MM.1S (cell line): ENCODE measurements around the gene KLHL15.

Experiments used
- DNase-seq: peaks from one replicate; pipeline ENCODE4 v3.0.0-alpha.2; 2015
- H2AFZ ChIP-seq: fragments of 300-600 bp; sonication (generic); 2 replicates; pipeline ENCODE4 v1.6.0; 2016; ENCODE audit warnings: antibody characterized with exemption, low read length
- H3F3A ChIP-seq: fragments of 300-600 bp; sonication (generic); 2 replicates; pipeline ENCODE4 v1.6.1; 2016; ENCODE audit warnings: mild to moderate bottlenecking, antibody characterized with exemption, low read length, moderate library complexity, mixed read lengths; ENCODE audit not compliant: insufficient read depth
- H3K27ac ChIP-seq: fragments of 300-600 bp; sonication (generic); 2 replicates; pipeline ENCODE4 v1.5.1; 2016; ENCODE audit warnings: mild to moderate bottlenecking, low read length
- H3K27me3 ChIP-seq: fragments of 300-600 bp; sonication (generic); replicated peaks from 2 replicates; pipeline ENCODE4 v1.6.0; 2016; ENCODE audit warnings: low read length; ENCODE audit not compliant: insufficient read depth
- H3K36me3 ChIP-seq: fragments of 300-600 bp; sonication (generic); replicated peaks from 2 replicates; pipeline ENCODE4 v1.6.1; 2016; ENCODE audit warnings: mild to moderate bottlenecking, low read length, mixed read lengths; ENCODE audit not compliant: insufficient read depth
- H3K4me1 ChIP-seq: fragments of 300-600 bp; sonication (generic); 2 replicates; pipeline ENCODE4 v1.6.1; 2016; ENCODE audit warnings: low read length, mixed read lengths
- H3K4me2 ChIP-seq: fragments of 300-600 bp; sonication (generic); 2 replicates; pipeline ENCODE4 v1.6.0; 2016; ENCODE audit warnings: low read depth, low read length
- H3K4me3 ChIP-seq: fragments of 300-600 bp; sonication (generic); 2 replicates; pipeline ENCODE4 v1.5.1; 2016; ENCODE audit warnings: low read length, mixed read lengths
- H3K79me2 ChIP-seq: fragments of 300-600 bp; sonication (generic); 2 replicates; pipeline ENCODE4 v1.6.1; 2016; ENCODE audit warnings: mixed run types, low read length, mixed read lengths
- H3K9ac ChIP-seq: fragments of 300-600 bp; sonication (generic); 2 replicates; pipeline ENCODE4 v1.6.1; 2016; ENCODE audit warnings: low read length, mixed read lengths
- H3K9me2 ChIP-seq: fragments of 300-600 bp; sonication (generic); replicated peaks from 2 replicates; pipeline ENCODE4 v1.6.1; 2016; ENCODE audit warnings: mild to moderate bottlenecking, low read length, mixed read lengths; ENCODE audit not compliant: insufficient read depth
- H3K9me3 ChIP-seq: fragments of 300-600 bp; sonication (generic); replicated peaks from 2 replicates; pipeline ENCODE4 v1.6.1; 2016; ENCODE audit warnings: mild to moderate bottlenecking, low read length, mixed read lengths; ENCODE audit not compliant: insufficient read depth
- H4K20me1 ChIP-seq: fragments of 300-600 bp; sonication (generic); 2 replicates; pipeline ENCODE4 v1.6.1; 2016; ENCODE audit warnings: mild to moderate bottlenecking, low read length, moderate library complexity, mixed read lengths; ENCODE audit not compliant: insufficient read depth
- CTCF ChIP-seq: fragments of 300-600 bp; sonication (generic); IDR thresholded peaks from 2 replicates; pipeline ENCODE4 v1.5.1; 2016; ENCODE audit warnings: antibody characterized with exemption, low read length, mixed read lengths
- EZH2 ChIP-seq: fragments of 300-600 bp; sonication (generic); optimal IDR thresholded peaks from 2 replicates; pipeline ENCODE3; 2017; ENCODE audit warnings: low read depth, mild to moderate bottlenecking, antibody characterized with exemption, low read length, mixed read lengths
- EZH2phosphoT487 ChIP-seq: fragments of 300-600 bp; sonication (generic); IDR thresholded peaks from 2 replicates; pipeline ENCODE4 v1.6.1; 2018; ENCODE audit warnings: antibody characterized with exemption, low read length

KLHL15 gene

DNA sequence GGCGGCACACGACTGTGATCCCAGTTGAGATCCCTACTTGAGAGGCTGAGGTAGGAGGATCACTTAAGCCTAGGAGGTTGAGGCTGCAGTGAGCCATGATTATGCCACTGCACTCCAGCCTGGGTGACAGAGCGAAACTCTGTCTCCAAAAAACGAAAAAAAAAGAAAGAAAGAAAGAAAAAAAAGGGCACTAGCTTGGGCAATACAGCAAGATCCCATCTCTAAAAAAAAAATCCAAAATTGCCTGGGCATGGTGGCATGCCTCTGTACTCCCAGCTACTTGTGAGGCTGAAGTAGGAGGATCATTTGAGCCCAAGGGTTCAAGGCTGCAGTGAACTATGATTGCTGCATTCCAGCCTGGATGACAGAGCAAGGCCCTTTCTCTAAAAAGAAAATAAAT, 10.7 kb upstream of the KLHL15 start:
- no peaks in the 10 kb centered on the region for H3K9me3 ChIP-seq
- no peaks in the 10 kb centered on the region for H4K20me1 ChIP-seq
- H3K4me3 ChIP-seq = no peak overlapping the region
- no peaks in the 10 kb centered on the region for H3K4me1 ChIP-seq
- no peak overlapping the region for H2AFZ ChIP-seq
- H3F3A ChIP-seq = no peaks in the 10 kb centered on the region
- no peak overlapping the region for H3K4me2 ChIP-seq
- no peak overlapping the region for H3K9ac ChIP-seq
- no peaks in the 10 kb centered on the region for H3K79me2 ChIP-seq
- H3K27ac ChIP-seq = no peak overlapping the region
- TF ChIP-seq EZH2 (no peak), CTCF (no peak), EZH2phosphoT487 (no peak)
- H3K36me3 ChIP-seq = no peaks in the 10 kb centered on the region
- no peak for DNase-seq
- H3K9me2 ChIP-seq = no peaks in the 10 kb centered on the region
- H3K27me3 ChIP-seq = no peaks in the 10 kb centered on the region

GRCh38 chrX:24034485-24034884, 7.5 kb upstream of the KLHL15 start:
- H2AFZ ChIP-seq = no peak overlapping the region
- H3K9ac ChIP-seq = no peak overlapping the region
- no peaks in the 10 kb centered on the region for H3K9me3 ChIP-seq
- H3K4me2 ChIP-seq = no peak overlapping the region
- no peaks in the 10 kb centered on the region for H3K79me2 ChIP-seq
- TF ChIP-seq EZH2 (no peak), CTCF (no peak), EZH2phosphoT487 (no peak)
- H3K27ac ChIP-seq = no peak overlapping the region
- H3F3A ChIP-seq = no peaks in the 10 kb centered on the region
- H4K20me1 ChIP-seq = no peaks in the 10 kb centered on the region
- H3K27me3 ChIP-seq = no peaks in the 10 kb centered on the region
- no peak overlapping the region for H3K4me3 ChIP-seq
- no peaks in the 10 kb centered on the region for H3K36me3 ChIP-seq
- DNase-seq = no peak
- no peaks in the 10 kb centered on the region for H3K9me2 ChIP-seq
- H3K4me1 ChIP-seq = no peaks in the 10 kb centered on the region

GRCh38 chrX:24030597-24030996, 3.6 kb upstream of the KLHL15 start:
- Histone ChIP-seq H3K27me3 (no peaks in the 10 kb centered on the region), H3K4me1 (no peaks in the 10 kb centered on the region), H3K4me2 (no peak overlapping the region), H4K20me1 (no peaks in the 10 kb centered on the region), H3K36me3 (no peaks in the 10 kb centered on the region), H3K9ac (no peak overlapping the region), H2AFZ (no peak overlapping the region), H3K27ac (no peak overlapping the region), H3F3A (no peaks in the 10 kb centered on the region), H3K79me2 (no peaks in the 10 kb centered on the region), H3K9me3 (no peaks in the 10 kb centered on the region), H3K9me2 (no peaks in the 10 kb centered on the region), H3K4me3 (no peak overlapping the region)
- DNase-seq = no peak
- no peak for TF ChIP-seq EZH2phosphoT487
- no peak for TF ChIP-seq CTCF
- no peak for TF ChIP-seq EZH2
